K562 (cell line): ENCODE results near the gene OSCAR. TPM values are rescaled to one million over a fixed set of nuclear protein-coding genes. Genes with fewer than 3 reads are reported as not detected.

ENCODE experiments used
- ATAC-seq: fragments of 200-7000 bp; cut with Tn5 transposase; 3 replicates; pipeline ENCODE4 v1.9.1; 2020; ENCODE audit warnings: moderate library complexity
- BruUV-seq: library from RNA; stranded (reverse); fragments of 400-500 nt; replicated peaks from 2 replicates; lab custom pipeline; 2021; lab: Mats Ljungman, UMichigan
- CTCF ChIA-PET: fragments of 300-600 bp; formaldehyde crosslinking; extraction: SDS; loops from one replicate; lab custom pipeline; 2021; ENCODE audit warnings: low intra/inter-chr PET ratio; lab: Yijun Ruan, JAX
- POLR2A ChIA-PET: fragments of 300-600, 350-650 bp; sonication (Branson Sonifier 250); formaldehyde crosslinking; extraction: SDS; loops from one replicate; lab custom pipeline; 2021; ENCODE audit warnings: antibody characterized with exemption, inconsistent platforms; lab: Yijun Ruan, JAX
- DNase-seq, 4 experiments: peaks; one replicate each; pipeline versions ENCODE4 v3.0.0 to v3.0.0-alpha.2; 2011 to 2018; ENCODE audit warnings: low spot score in 3 of 4, mixed read lengths in 3 of 4; ENCODE audit errors: extremely low read depth in 1 of 4
- FAIRE-seq: peaks from 2 replicates; lab custom pipeline; 2011; peaks lifted over from hg19 to GRCh38; lab: Jason Lieb, UNC
- H2AFZ ChIP-seq: 2 replicates; pipeline ENCODE4 v1.6.0; 2011; ENCODE audit warnings: low read depth, low read length, control low read depth, inconsistent platforms
- H3K27ac ChIP-seq: fragments of 200-600 bp; 3 replicates; pipeline ENCODE4 v1.8.0; 2011; ENCODE audit warnings: low read depth, mild to moderate bottlenecking, control low read depth, inconsistent platforms, low read length, moderate library complexity, mixed read lengths; ENCODE audit errors: extremely low read depth
- H3K27me3 ChIP-seq, 2 experiments: fragments of 300-600 bp in 1 of 2; 2 replicates in 1 of 2; 3 replicates in 1 of 2; pipeline versions ENCODE4 v1.6.0 to v1.8.0; 2011; ENCODE audit warnings: inconsistent platforms in 2 of 2, low read length in 2 of 2, mild to moderate bottlenecking in 1 of 2, mixed read lengths in 1 of 2, moderate library complexity in 1 of 2; ENCODE audit not compliant: control insufficient read depth in 2 of 2, insufficient read depth in 2 of 2
- H3K36me3 ChIP-seq: fragments of 300-600 bp; 3 replicates; pipeline ENCODE4 v1.8.0; 2011; ENCODE audit warnings: mild to moderate bottlenecking, low read length, inconsistent platforms; ENCODE audit not compliant: control insufficient read depth, insufficient read depth
- H3K4me1 ChIP-seq, 2 experiments: fragments of 200-600 bp in 1 of 2; replicated peaks in 1 of 2; 2 replicates in 1 of 2; 3 replicates in 1 of 2; pipeline versions ENCODE4 v1.5.1 to v1.8.0; 2011; ENCODE audit warnings: inconsistent platforms in 2 of 2, low read length in 2 of 2, mild to moderate bottlenecking in 1 of 2, mixed read lengths in 1 of 2, moderate library complexity in 1 of 2; ENCODE audit not compliant: control insufficient read depth in 2 of 2, insufficient read depth in 2 of 2
- H3K4me2 ChIP-seq: 2 replicates; pipeline ENCODE4 v1.6.1; 2011; ENCODE audit warnings: low read length, control low read depth, inconsistent platforms, mixed read lengths; ENCODE audit not compliant: insufficient read depth
- H3K4me3 ChIP-seq: fragments of 200-600 bp; sonication (generic), shearing (Covaris generic); 2 replicates; pipeline ENCODE4 v1.5.1; 2016; ENCODE audit warnings: control low read depth, inconsistent platforms
- H3K79me2 ChIP-seq: fragments of 200-600 bp; 3 replicates; pipeline ENCODE4 v1.8.0; 2011; ENCODE audit warnings: low read length, inconsistent platforms; ENCODE audit not compliant: control insufficient read depth, insufficient read depth
- H3K9ac ChIP-seq, 2 experiments: 2 replicates each; pipeline versions ENCODE4 v1.6.0 to v1.6.1; 2011; ENCODE audit warnings: low read depth in 2 of 2, low read length in 2 of 2, control low read depth in 1 of 2, inconsistent platforms in 1 of 2, mild to moderate bottlenecking in 1 of 2, mixed read lengths in 1 of 2; ENCODE audit not compliant: insufficient read depth in 1 of 2
- H3K9me1 ChIP-seq: one replicate; pipeline ENCODE4 v1.6.0; 2011; ENCODE audit warnings: inconsistent platforms, mild to moderate bottlenecking, low read length, moderate library complexity; ENCODE audit not compliant: control insufficient read depth, insufficient read depth
- H3K9me3 ChIP-seq: replicated peaks from 2 replicates; pipeline ENCODE4 v1.5.1; 2011; ENCODE audit warnings: low read depth, low read length, inconsistent platforms; ENCODE audit not compliant: control insufficient read depth, insufficient read depth
- H4K20me1 ChIP-seq: replicated peaks from 2 replicates; pipeline ENCODE4 v1.6.1; 2011; ENCODE audit warnings: low read length, inconsistent platforms, mixed read lengths; ENCODE audit not compliant: control insufficient read depth, insufficient read depth
- POLR2G ChIP-seq: fragments of 200-400 bp; formaldehyde crosslinking; IDR thresholded peaks from 2 replicates; pipeline ENCODE4 v1.6.1; 2017; ENCODE audit warnings: low read depth, mild to moderate bottlenecking, antibody characterized with exemption, low read length, moderate library complexity
- RBFOX2 ChIP-seq: fragments of 200-400 bp; formaldehyde crosslinking; IDR thresholded peaks from 2 replicates; pipeline ENCODE4 v1.6.1; 2017; ENCODE audit warnings: low read depth, mild to moderate bottlenecking, low read length, moderate library complexity
- TAF15 ChIP-seq: fragments of 200-400 bp; formaldehyde crosslinking; IDR thresholded peaks from 2 replicates; pipeline ENCODE4 v1.6.1; 2017; ENCODE audit warnings: mild to moderate bottlenecking, low read depth, low read length, moderate library complexity
- ZNF583 ChIP-seq: fragments of 250-450 bp; sonication (Bioruptor Pico); IDR thresholded peaks from 2 replicates; pipeline ENCODE4 v1.4.0; 2020
- WGBS: fragments of 100-300 bp; shearing (Covaris generic); methylation state at CpG from one replicate; pipeline ENCODE4 v1.1.6; 2016; ENCODE audit warnings: low coverage, mixed read lengths; ENCODE audit not compliant: insufficient coverage; ENCODE audit errors: missing lambda C conversion rate; 5-methylcytosine and 5-hydroxymethylcytosine counted together
- in situ Hi-C: fragments of 300-500 bp; cut with MboI; formaldehyde crosslinking; loops from 4 replicates; pipeline ENCODE4 v1.15.0; 2018; ENCODE audit warnings: inconsistent platforms, mixed read lengths
- intact Hi-C: fragments of 100-400 bp; cut with micrococcal nuclease; formaldehyde crosslinking; loops from 2 replicates; pipeline ENCODE4 v1.14.2; 2022
- polyA plus RNA-seq, 8 experiments: library from polyadenylated mRNA; depleted of rRNA in 4 of 8; stranded (reverse) in 5 of 8; unstranded in 3 of 8; fragments of >200 nt; fragmentation: Nextera tagmentation in 2 of 8; fragmentation: Illumina TruSeq in 1 of 8; extraction: Ambion mirVana in 2 of 8; extraction: Trizol in 1 of 8; gene quantifications; 2 replicates each; pipeline versions ENCODE4 v1.2.1 to v1.2.3, GENCODE V29; 2011 to 2014; ENCODE audit warnings: inconsistent platforms in 1 of 8, missing spikeins in 1 of 8
- total RNA-seq, 7 experiments: library from RNA; depleted of rRNA in 6 of 7; stranded (reverse); fragments of >200 nt in 6 of 7; fragmentation: Illumina TruSeq in 2 of 7; extraction: Trizol in 2 of 7; gene quantifications; 2 replicates each; pipeline versions ENCODE4 v1.2.1 to v1.2.3, GENCODE V29; 2011 to 2021; ENCODE audit warnings: low replicate concordance in 1 of 7

The OSCAR gene
- total and polyA plus RNA-seq, 9 of the 15 experiments (the other 6 are each of a cell fraction or from before 2014, with no cell fraction given), result 0.09 to 0.62 (median 0.13) TPM; not detected in 5

DNA sequence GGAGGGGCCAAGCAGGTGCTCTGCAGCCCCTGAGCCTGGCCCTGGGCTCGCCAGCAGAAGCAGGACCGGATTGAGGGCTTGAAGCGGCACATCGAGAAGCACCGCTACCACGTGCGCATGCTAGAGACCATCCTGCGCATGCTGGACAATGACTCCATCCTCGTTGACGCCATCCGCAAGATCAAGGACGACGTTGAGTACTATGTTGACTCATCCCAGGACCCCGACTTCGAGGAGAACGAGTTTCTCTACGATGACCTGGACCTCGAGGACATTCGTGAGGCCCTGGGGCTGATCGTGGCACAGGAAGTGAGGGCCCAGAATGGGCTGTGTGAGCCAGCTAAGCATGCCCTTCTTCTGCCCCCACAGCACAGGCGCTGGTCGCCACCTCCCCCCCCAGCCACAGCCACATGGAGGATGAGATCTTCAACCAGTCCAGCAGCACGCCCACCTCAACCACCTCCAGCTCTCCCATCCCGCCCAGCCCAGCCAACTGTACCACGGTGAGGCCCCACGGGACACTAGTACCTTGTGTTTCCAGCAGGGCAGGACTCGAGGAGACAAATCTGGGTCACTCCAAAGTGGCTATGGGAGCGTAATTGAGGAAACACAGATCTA lies 45.0 kb upstream of the OSCAR start:
- no TSS peak for BruUV-seq
- peaks cover 98% of the 10 kb centered on the region; the same call in 2 of the 3 replicates for H3K36me3 ChIP-seq
- ATAC-seq, result no peak
- H3K4me1 ChIP-seq, result peaks cover 0 to 6% of the 10 kb centered on the region in 2 experiments; a peak in 2 of 5 replicates
- peak overlapping the region in 1 of 2 experiments; percentile 15; a peak in 1 of 4 replicates for H3K9ac ChIP-seq
- peaks cover 20% of the 10 kb centered on the region for H4K20me1 ChIP-seq
- H3K9me1 ChIP-seq, result peaks cover 4% of the 10 kb centered on the region
- no peak overlapping the region for H3K4me2 ChIP-seq
- no peak for DNase-seq
- WGBS, result 95% methylated on average over 21 of the region's 28 CpGs
- no peak for FAIRE-seq
- in situ Hi-C loops, result no loop called here
- no peaks in the 10 kb centered on the region for H3K9me3 ChIP-seq
- POLR2A ChIA-PET, result interaction anchor here (0.6 to 1.2 kb wide), 3 partner anchors 11 to 36 kb away, joined by 3 to 6 read pairs (median 3); no protein-coding TSS in a partner anchor
- no peak overlapping the region for H3K4me3 ChIP-seq
- TF ChIP-seq POLR2G, result 0 out of 2 replicates have a peak, but pooled peaks have one; percentile 8
- TF ChIP-seq RBFOX2, result peak; percentile 20; the same call in 1 of the 2 replicates
- TF ChIP-seq ZNF583, result no peak
- TF ChIP-seq, all 486 proteins: peak for 2
- no peak overlapping the region for H3K27ac ChIP-seq
- peaks cover 21% of the 10 kb centered on the region for H3K79me2 ChIP-seq
- CTCF ChIA-PET, result no interaction called here
- intact Hi-C loops, result no loop called here
- no peak overlapping the region for H2AFZ ChIP-seq
- H3K27me3 ChIP-seq, result no peaks in the 10 kb centered on the region

GRCh38 chr19:54142166-54142780 lies 41.7 kb upstream of the OSCAR start:
- POLR2A ChIA-PET, result interaction anchor here (1.4 kb wide), 1 partner anchor 16 kb away, joined by 3 read pairs; no protein-coding TSS in a partner anchor
- peaks cover 10 to 25% of the 10 kb centered on the region in 2 experiments; a peak in 4 of 5 replicates for H3K4me1 ChIP-seq
- no peak for TF ChIP-seq TAF15

More at GRCh38 chr19:54142166-54142780, 41.7 kb upstream of the OSCAR start:
- no peak overlapping the region for H3K4me3 ChIP-seq
- H3K27ac ChIP-seq, result no peak overlapping the region
- no peaks in the 10 kb centered on the region for H3K27me3 ChIP-seq
- H3K9me1 ChIP-seq, result peaks cover 16% of the 10 kb centered on the region
- intact Hi-C loops, result no loop called here
- DNase-seq (no peak), ATAC-seq (no peak), FAIRE-seq (no peak)
- no peak overlapping the region for H2AFZ ChIP-seq
- H3K79me2 ChIP-seq, result peaks cover 52% of the 10 kb centered on the region
- 89% methylated on average over 7 of the region's 7 CpGs for WGBS
- no peaks in the 10 kb centered on the region for H3K9me3 ChIP-seq
- H3K4me2 ChIP-seq, result no peak overlapping the region
- no peak overlapping the region for H3K9ac ChIP-seq
- CTCF ChIA-PET, result no interaction called here
- H4K20me1 ChIP-seq, result peaks cover 26% of the 10 kb centered on the region
- in situ Hi-C loops, result no loop called here
- peaks cover 86% of the 10 kb centered on the region for H3K36me3 ChIP-seq
- BruUV-seq, result no TSS peak
